Measurements from ENCODE around the gene NTM.

GRCh38 chr11:132080127-132080526, 709.7 kb downstream of the NTM start:
- TF ChIP-seq ZNF530 (tag by site-specific recombination; IDR thresholded peaks at IDR 0.05; ENCODE audit: low read depth) (no peak), KLF10 (tag by site-specific recombination; IDR thresholded peaks at IDR 0.05) (no peak), ZNF510 (tag by site-specific recombination; IDR thresholded peaks at IDR 0.05; ENCODE audit: insufficient replicate concordance) (no peak), ZBTB49 (tag by site-specific recombination; IDR thresholded peaks at IDR 0.05; ENCODE audit: low read depth) (no peak)

All from HEK293 (cell line).